HEK293T (cell line): ENCODE measurements around the gene TAF3.

Experiments
- CTCF ChIA-PET: fragments of 350-600 bp; formaldehyde crosslinking; extraction: SDS; loops from one replicate; lab custom pipeline; 2021; ENCODE audit warnings: antibody characterized with exemption, inconsistent platforms; lab: Yijun Ruan, JAX
- POLR2A ChIA-PET: fragments of 350-600 bp; formaldehyde crosslinking; extraction: SDS; loops from one replicate; lab custom pipeline; 2020; ENCODE audit warnings: antibody characterized with exemption, inconsistent platforms; lab: Yijun Ruan, JAX
- DNase-seq: peaks from one replicate; pipeline ENCODE4 v3.0.0; 2012; ENCODE audit warnings: mixed read lengths; ENCODE audit errors: extremely low spot score
- ARNT ChIP-seq: fragments of 450-650 bp; IDR thresholded peaks from 2 replicates; pipeline ENCODE4 v1.6.1; 2017; ENCODE audit warnings: mild to moderate bottlenecking
- BHLHE40 ChIP-seq: fragments of 450-650 bp; IDR thresholded peaks from 2 replicates; pipeline ENCODE4 v1.6.1; 2016; ENCODE audit warnings: mild to moderate bottlenecking, moderate library complexity, borderline replicate concordance
- CTBP1 ChIP-seq: fragments of 450-650 bp; IDR thresholded peaks from 2 replicates; pipeline ENCODE4 v1.6.1; 2016; ENCODE audit warnings: borderline replicate concordance
- ELF4 ChIP-seq: fragments of 450-650 bp; IDR thresholded peaks from 2 replicates; pipeline ENCODE4 v1.6.1; 2017; ENCODE audit warnings: antibody characterized with exemption
- FOXA1 ChIP-seq: fragments of 450-650 bp; IDR thresholded peaks from 2 replicates; pipeline ENCODE4 v1.6.1; 2016; ENCODE audit warnings: mild to moderate bottlenecking
- FOXK2 ChIP-seq: fragments of 450-650 bp; IDR thresholded peaks from 2 replicates; pipeline ENCODE4 v1.6.1; 2016; ENCODE audit warnings: mild to moderate bottlenecking
- FOXM1 ChIP-seq: fragments of 450-650 bp; IDR thresholded peaks from 2 replicates; pipeline ENCODE4 v1.6.1; 2017; ENCODE audit warnings: mild to moderate bottlenecking, borderline replicate concordance
- HDGF ChIP-seq: fragments of 450-650 bp; IDR thresholded peaks from 2 replicates; pipeline ENCODE4 v1.6.1; 2017; ENCODE audit warnings: antibody characterized with exemption, borderline replicate concordance
- L3MBTL2 ChIP-seq: fragments of 450-650 bp; conservative IDR thresholded peaks from 2 replicates; pipeline ENCODE4 v1.6.1; 2016; ENCODE audit warnings: mild to moderate bottlenecking
- LEF1 ChIP-seq: fragments of 450-650 bp; IDR thresholded peaks from 2 replicates; pipeline ENCODE4 v1.6.1; 2017; ENCODE audit warnings: mild to moderate bottlenecking, borderline replicate concordance
- NFRKB ChIP-seq: fragments of 450-650 bp; IDR thresholded peaks from 2 replicates; pipeline ENCODE4 v1.6.1; 2016; ENCODE audit warnings: mild to moderate bottlenecking, moderate library complexity
- SP1 ChIP-seq: fragments of 450-650 bp; IDR thresholded peaks from 2 replicates; pipeline ENCODE4 v1.6.1; 2017
- SUZ12 ChIP-seq: fragments of 450-650 bp; IDR thresholded peaks from 2 replicates; pipeline ENCODE4 v1.6.1; 2016; ENCODE audit warnings: mild to moderate bottlenecking
- TARDBP ChIP-seq: fragments of 450-650 bp; IDR thresholded peaks from 2 replicates; pipeline ENCODE4 v1.6.1; 2016
- ZNF384 ChIP-seq: fragments of 450-650 bp; IDR thresholded peaks from 2 replicates; pipeline ENCODE4 v1.6.1; 2016
- TF ChIP-seq, protein P1 (sequence below): fragments of 450-650 bp; IDR thresholded peaks from 2 replicates; pipeline ENCODE4 v1.6.1; 2016

The TAF3 gene

GRCh38 chr10:7982727-7983126, 164.4 kb downstream of the TAF3 start:
- TF ChIP-seq, protein P1, sequence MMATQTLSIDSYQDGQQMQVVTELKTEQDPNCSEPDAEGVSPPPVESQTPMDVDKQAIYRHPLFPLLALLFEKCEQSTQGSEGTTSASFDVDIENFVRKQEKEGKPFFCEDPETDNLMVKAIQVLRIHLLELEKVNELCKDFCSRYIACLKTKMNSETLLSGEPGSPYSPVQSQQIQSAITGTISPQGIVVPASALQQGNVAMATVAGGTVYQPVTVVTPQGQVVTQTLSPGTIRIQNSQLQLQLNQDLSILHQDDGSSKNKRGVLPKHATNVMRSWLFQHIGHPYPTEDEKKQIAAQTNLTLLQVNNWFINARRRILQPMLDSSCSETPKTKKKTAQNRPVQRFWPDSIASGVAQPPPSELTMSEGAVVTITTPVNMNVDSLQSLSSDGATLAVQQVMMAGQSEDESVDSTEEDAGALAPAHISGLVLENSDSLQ, result no peak
- no peak for TF ChIP-seq ARNT
- ChIA-PET POLR2A (no interaction called here), CTCF (no interaction called here)
- no peak for DNase-seq

- TF ChIP-seq ELF4, result no peak
- no peak for TF ChIP-seq FOXM1
- TF ChIP-seq LEF1, result no peak
- no peak for TF ChIP-seq FOXA1
- no peak for TF ChIP-seq FOXK2
- no peak for TF ChIP-seq L3MBTL2
- no peak for TF ChIP-seq CTBP1
- no peak for TF ChIP-seq SUZ12
- TF ChIP-seq, protein P1, result no peak
- no peak for TF ChIP-seq ZNF384
- no peak for TF ChIP-seq BHLHE40
- TF ChIP-seq NFRKB, result no peak
- no peak for TF ChIP-seq ARNT
- no peak for TF ChIP-seq HDGF
- TF ChIP-seq SP1, result no peak
- no peak for TF ChIP-seq TARDBP
- CTCF ChIA-PET, result no interaction called here
- POLR2A ChIA-PET, result no interaction called here
- DNase-seq, result no peak
Measured at GRCh38 chr10:7984325-7984724, 166.0 kb downstream of the TAF3 start.

DNA sequence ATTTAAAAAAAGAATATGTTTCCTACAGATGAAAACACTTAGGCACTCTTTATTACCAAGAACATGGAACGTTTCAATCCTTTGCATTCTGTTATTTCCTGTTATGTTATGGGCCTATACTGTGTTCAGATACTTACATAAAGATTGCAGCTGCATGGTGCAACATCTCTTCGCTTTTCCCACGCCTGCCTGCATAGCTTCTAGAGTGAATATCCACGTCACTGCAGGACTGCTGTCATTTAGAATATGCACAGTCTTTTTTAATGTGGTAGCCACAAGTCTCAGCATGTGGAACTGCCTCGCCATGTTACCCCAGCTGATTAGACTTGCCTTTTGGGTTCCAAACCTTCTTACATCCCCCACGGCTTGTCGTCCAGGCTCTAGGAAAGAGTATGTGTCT, 166.6 kb downstream of the TAF3 start:
- TF ChIP-seq SP1, result no peak
- no peak for TF ChIP-seq ELF4
- TF ChIP-seq NFRKB, result no peak
- TF ChIP-seq ZNF384, result no peak
- TF ChIP-seq L3MBTL2, result no peak
- TF ChIP-seq BHLHE40, result no peak
- TF ChIP-seq FOXK2, result no peak
- TF ChIP-seq LEF1, result no peak
- no peak for TF ChIP-seq ARNT
- no peak for TF ChIP-seq SUZ12
- TF ChIP-seq FOXM1, result no peak
- no peak for TF ChIP-seq TARDBP
- no peak for TF ChIP-seq CTBP1
- TF ChIP-seq, protein P1, result no peak
- no peak for TF ChIP-seq FOXA1
- no peak for TF ChIP-seq HDGF
- CTCF ChIA-PET, result no interaction called here
- POLR2A ChIA-PET, result no interaction called here
- DNase-seq, result no peak

DNA sequence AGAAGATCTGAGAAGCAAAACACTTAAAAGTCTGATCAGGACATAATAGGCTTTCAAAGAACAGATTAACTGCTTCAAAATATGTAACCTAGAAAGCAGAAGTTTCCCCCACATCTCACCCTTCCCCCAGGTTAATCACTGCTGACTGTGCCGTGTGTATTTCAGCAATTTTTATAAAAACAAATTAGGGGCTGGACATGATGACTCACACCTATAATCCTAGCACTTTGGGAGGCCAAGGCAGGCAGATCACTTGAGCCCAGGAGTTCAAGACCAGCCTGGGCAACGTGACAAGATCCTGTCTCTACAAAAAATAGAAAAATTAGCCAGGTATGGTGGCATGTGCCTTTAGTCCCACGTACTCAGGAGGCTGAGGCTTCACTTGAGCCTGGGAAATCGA, 168.5 kb downstream of the TAF3 start:
- DNase-seq, result no peak
- POLR2A ChIA-PET, result no interaction called here

DNA sequence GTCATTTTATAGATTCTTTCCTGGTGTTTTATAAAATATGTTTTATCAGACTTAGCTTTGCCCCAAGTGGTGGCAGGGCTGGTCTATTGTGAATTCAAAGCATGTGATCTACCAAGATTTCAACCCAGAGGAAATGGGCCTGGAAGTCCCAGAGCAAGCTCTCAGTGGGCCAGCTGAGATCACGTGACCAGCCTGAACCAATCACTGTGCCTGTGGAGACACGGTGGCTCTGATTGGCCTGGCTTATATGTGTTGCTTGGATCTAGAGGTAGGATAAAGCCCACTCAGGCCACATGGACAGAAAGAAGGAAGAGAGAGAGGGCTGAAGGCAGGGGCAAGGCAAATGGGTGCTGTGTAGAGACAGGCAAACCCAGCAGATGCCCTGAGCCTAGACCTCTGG, 170.7 kb downstream of the TAF3 start:
- CTCF ChIA-PET, result interaction anchor here (0.9 kb wide), 1 partner anchor 9 kb away, joined by 6 read pairs; no protein-coding TSS in a partner anchor
- TF ChIP-seq BHLHE40, result no peak
- no peak for TF ChIP-seq FOXM1
- no peak for TF ChIP-seq NFRKB
- no peak for TF ChIP-seq LEF1
- TF ChIP-seq SUZ12, result no peak
- no peak for TF ChIP-seq ARNT
- no peak for TF ChIP-seq ELF4
- TF ChIP-seq TARDBP, result no peak
- TF ChIP-seq CTBP1, result no peak
- no peak for TF ChIP-seq ZNF384
- no peak for TF ChIP-seq FOXA1
- no peak for TF ChIP-seq HDGF
- no peak for TF ChIP-seq FOXK2
- TF ChIP-seq, protein P1, result no peak
- no peak for TF ChIP-seq L3MBTL2
- TF ChIP-seq SP1, result no peak
- peak; percentile 23 for DNase-seq
- POLR2A ChIA-PET, result no interaction called here

More for the DNA sequence above, 168.5 kb downstream of the TAF3 start:
- TF ChIP-seq, protein P1, result no peak
- TF ChIP-seq L3MBTL2, result no peak
- no peak for TF ChIP-seq ZNF384
- TF ChIP-seq SP1, result no peak
- TF ChIP-seq FOXM1, result no peak
- no peak for TF ChIP-seq FOXA1
- TF ChIP-seq HDGF, result no peak
- TF ChIP-seq NFRKB, result no peak
- TF ChIP-seq BHLHE40, result no peak
- TF ChIP-seq ARNT, result no peak
- no peak for TF ChIP-seq LEF1
- TF ChIP-seq FOXK2, result no peak
- no peak for TF ChIP-seq TARDBP
- CTCF ChIA-PET, result no interaction called here

GRCh38 chr10:7998831-7999230, 180.5 kb downstream of the TAF3 start:
- ChIA-PET POLR2A (interaction anchor here (0.6 kb wide), 1 partner anchor 976 kb away, joined by 3 read pairs; no protein-coding TSS in a partner anchor), CTCF (no interaction called here)
- TF ChIP-seq, protein P1, result no peak
- TF ChIP-seq FOXM1 (no peak), ELF4 (no peak), NFRKB (no peak), LEF1 (no peak), FOXA1 (no peak), SUZ12 (no peak), SP1 (no peak), ZNF384 (no peak), BHLHE40 (no peak)
- no peak for DNase-seq
